Keratinocyte (primary cell): ENCODE results near the gene AARS2. TPM values are rescaled to one million over a fixed set of nuclear protein-coding genes. Genes with fewer than 3 reads are reported as not detected.

ENCODE experiments used
- DNase-seq: peaks from one replicate; pipeline ENCODE4 v3.0.0-alpha.2; 2011; ENCODE audit warnings: low read depth, missing footprints, low spot score
- FAIRE-seq: peaks from 2 replicates; lab custom pipeline; 2011; peaks lifted over from hg19 to GRCh38; lab: Jason Lieb, UNC
- H2AFZ ChIP-seq: 2 replicates; pipeline ENCODE4 v1.6.0; 2012; ENCODE audit warnings: low read length, control low read depth, inconsistent platforms; ENCODE audit not compliant: control insufficient read depth
- H3K27ac ChIP-seq: 2 replicates; pipeline ENCODE4 v1.5.1; 2011; ENCODE audit warnings: low read length; ENCODE audit not compliant: control insufficient read depth, insufficient read depth
- H3K27me3 ChIP-seq: 3 replicates; pipeline ENCODE4 v1.6.0; 2011; ENCODE audit warnings: low read length; ENCODE audit not compliant: control insufficient read depth, insufficient read depth; ENCODE audit errors: extremely low read depth
- H3K36me3 ChIP-seq, 2 experiments: 2 replicates in 1 of 2; 3 replicates in 1 of 2; pipeline ENCODE4 v1.5.1; 2011; ENCODE audit warnings: low read length in 2 of 2, mild to moderate bottlenecking in 1 of 2; ENCODE audit not compliant: control insufficient read depth in 2 of 2, insufficient read depth in 2 of 2; ENCODE audit errors: extremely low read depth in 1 of 2
- H3K4me1 ChIP-seq: 3 replicates; pipeline ENCODE4 v1.5.1; 2011; ENCODE audit warnings: low read length; ENCODE audit not compliant: control insufficient read depth, insufficient read depth; ENCODE audit errors: extremely low read depth
- H3K4me2 ChIP-seq: 3 replicates; pipeline ENCODE4 v1.6.0; 2011; ENCODE audit warnings: low read depth, low read length; ENCODE audit not compliant: control insufficient read depth, insufficient read depth; ENCODE audit errors: extremely low read depth
- H3K4me3 ChIP-seq, 3 experiments: fragments of 200-600 bp in 1 of 3; sonication (generic) in 1 of 3; 2 replicates in 2 of 3; 3 replicates in 1 of 3; pipeline ENCODE4 v1.5.1; 2011 to 2016; ENCODE audit warnings: low read length in 3 of 3, mild to moderate bottlenecking in 3 of 3, control low read depth in 2 of 3, inconsistent platforms in 1 of 3, low read depth in 1 of 3, mixed read lengths in 1 of 3, mixed run types in 1 of 3, moderate library complexity in 1 of 3; ENCODE audit not compliant: control insufficient read depth in 2 of 3, insufficient read depth in 2 of 3; ENCODE audit errors: extremely low read depth in 1 of 3
- H3K79me2 ChIP-seq: 2 replicates; pipeline ENCODE4 v1.6.0; 2012; ENCODE audit warnings: low read length; ENCODE audit not compliant: control insufficient read depth, insufficient read depth
- H3K9ac ChIP-seq: 3 replicates; pipeline ENCODE4 v1.6.0; 2011; ENCODE audit warnings: low read length; ENCODE audit not compliant: control insufficient read depth, insufficient read depth; ENCODE audit errors: extremely low read depth
- H3K9me1 ChIP-seq: 3 replicates; pipeline ENCODE4 v1.6.0; 2011; ENCODE audit warnings: low read length; ENCODE audit not compliant: control insufficient read depth, insufficient read depth; ENCODE audit errors: extremely low read depth
- H3K9me3 ChIP-seq: 2 replicates; pipeline ENCODE4 v1.5.1; 2012; ENCODE audit warnings: low read depth, low read length; ENCODE audit not compliant: control insufficient read depth
- H4K20me1 ChIP-seq: 3 replicates; pipeline ENCODE4 v1.6.0; 2011; ENCODE audit warnings: low read length; ENCODE audit not compliant: control insufficient read depth, insufficient read depth; ENCODE audit errors: extremely low read depth
- EZH2 ChIP-seq: IDR thresholded peaks from one replicate; pipeline ENCODE4 v1.6.1; 2012; ENCODE audit warnings: inconsistent platforms, mild to moderate bottlenecking, low read length, moderate library complexity
- dilution Hi-C: fragments of 300-500 bp; cut with MboI; formaldehyde crosslinking; loops from one replicate; pipeline ENCODE4 v1.7.0; 2020; ENCODE audit warnings: low sequenced_read_pairs; ENCODE audit not compliant: extremely low pct_ligation_motif_present
- polyA plus RNA-seq, 5 experiments: library from polyadenylated mRNA; depleted of rRNA in 3 of 5; stranded (reverse) in 3 of 5; stranded (forward) in 1 of 5; unstranded in 1 of 5; fragments of >200 nt; gene quantifications; 1 replicate in 1 of 5; 2 replicates in 3 of 5; 3 replicates in 1 of 5; pipeline versions ENCODE4 v1.2.1 to v1.2.3, GENCODE V29; 2011 to 2012; ENCODE audit warnings: missing spikeins in 2 of 5, low read depth in 1 of 5, low replicate concordance in 1 of 5
- TF ChIP-seq, protein P1 (sequence below), 3 experiments: IDR thresholded peaks in 1 of 3; conservative IDR thresholded peaks in 1 of 3; optimal IDR thresholded peaks in 1 of 3; 2 replicates in 2 of 3; 3 replicates in 1 of 3; pipeline versions ENCODE3 to v1.5.1; 2011; ENCODE audit warnings: low read length in 3 of 3, mild to moderate bottlenecking in 3 of 3, moderate library complexity in 2 of 3, control low read depth in 1 of 3, inconsistent platforms in 1 of 3; ENCODE audit not compliant: insufficient read depth in 2 of 3; ENCODE audit errors: extremely low read depth in 1 of 3

The AARS2 gene
- polyA plus RNA-seq, 1 donor (not counting 4 experiments of a cell fraction or from before 2014, with no cell fraction given): 5.8 TPM

GRCh38 chr6:44300292-44300823, 12.8 kb downstream of the AARS2 start:
- Histone ChIP-seq H3K4me3 (no peak overlapping the region), H3K36me3 (peaks cover 40 to 42% of the 10 kb centered on the region in 2 experiments), H4K20me1 (peaks cover 3% of the 10 kb centered on the region), H3K27me3 (peaks cover 29% of the 10 kb centered on the region), H3K27ac (no peak overlapping the region), H3K9me1 (peaks cover 2% of the 10 kb centered on the region), H3K9ac (no peak overlapping the region), H3K4me2 (no peak overlapping the region), H3K4me1 (peaks cover 7% of the 10 kb centered on the region), H3K9me3 (no peaks in the 10 kb centered on the region), H3K79me2 (no peaks in the 10 kb centered on the region), H2AFZ (no peak overlapping the region)
- DNase-seq (no peak), FAIRE-seq (no peak)
- TF ChIP-seq EZH2: no peak
- TF ChIP-seq, protein P1, sequence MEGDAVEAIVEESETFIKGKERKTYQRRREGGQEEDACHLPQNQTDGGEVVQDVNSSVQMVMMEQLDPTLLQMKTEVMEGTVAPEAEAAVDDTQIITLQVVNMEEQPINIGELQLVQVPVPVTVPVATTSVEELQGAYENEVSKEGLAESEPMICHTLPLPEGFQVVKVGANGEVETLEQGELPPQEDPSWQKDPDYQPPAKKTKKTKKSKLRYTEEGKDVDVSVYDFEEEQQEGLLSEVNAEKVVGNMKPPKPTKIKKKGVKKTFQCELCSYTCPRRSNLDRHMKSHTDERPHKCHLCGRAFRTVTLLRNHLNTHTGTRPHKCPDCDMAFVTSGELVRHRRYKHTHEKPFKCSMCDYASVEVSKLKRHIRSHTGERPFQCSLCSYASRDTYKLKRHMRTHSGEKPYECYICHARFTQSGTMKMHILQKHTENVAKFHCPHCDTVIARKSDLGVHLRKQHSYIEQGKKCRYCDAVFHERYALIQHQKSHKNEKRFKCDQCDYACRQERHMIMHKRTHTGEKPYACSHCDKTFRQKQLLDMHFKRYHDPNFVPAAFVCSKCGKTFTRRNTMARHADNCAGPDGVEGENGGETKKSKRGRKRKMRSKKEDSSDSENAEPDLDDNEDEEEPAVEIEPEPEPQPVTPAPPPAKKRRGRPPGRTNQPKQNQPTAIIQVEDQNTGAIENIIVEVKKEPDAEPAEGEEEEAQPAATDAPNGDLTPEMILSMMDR (optimal IDR thresholded peaks at IDR 0.05 in 1 of 3, IDR thresholded peaks at IDR 0.05 in 1 of 3, conservative IDR thresholded peaks at IDR 0.05 in 1 of 3; ENCODE audit: extremely low read depth in 1 of 3, insufficient read depth in 2 of 3, low read length in 3 of 3): no peak
- dilution Hi-C loops: no loop called here

- no peak for FAIRE-seq
- dilution Hi-C loops: no loop called here
Observed at GRCh38 chr6:44298864-44299263, 14.3 kb downstream of the AARS2 start.

More at GRCh38 chr6:44298864-44299263, 14.3 kb downstream of the AARS2 start:
- H3K9me3 ChIP-seq: no peaks in the 10 kb centered on the region
- H3K4me1 ChIP-seq: peaks cover 7% of the 10 kb centered on the region
- H2AFZ ChIP-seq: no peak overlapping the region
- no peak for TF ChIP-seq EZH2
- TF ChIP-seq, protein P1 (optimal IDR thresholded peaks at IDR 0.05 in 1 of 3, IDR thresholded peaks at IDR 0.05 in 1 of 3, conservative IDR thresholded peaks at IDR 0.05 in 1 of 3; ENCODE audit: extremely low read depth in 1 of 3, insufficient read depth in 2 of 3, low read length in 3 of 3): no peak
- H3K27ac ChIP-seq: no peak overlapping the region
- H3K79me2 ChIP-seq: no peaks in the 10 kb centered on the region
- no peak overlapping the region for H3K9ac ChIP-seq
- H3K4me2 ChIP-seq: no peak overlapping the region
- no peak overlapping the region for H3K4me3 ChIP-seq
- peaks cover 37% of the 10 kb centered on the region for H3K27me3 ChIP-seq
- H3K36me3 ChIP-seq: peaks cover 27 to 30% of the 10 kb centered on the region in 2 experiments
- H3K9me1 ChIP-seq: peaks cover 2% of the 10 kb centered on the region
- peaks cover 3% of the 10 kb centered on the region for H4K20me1 ChIP-seq
- no peak for DNase-seq
